GM19372 (cell line): ENCODE measurements around the gene THPO.

ENCODE experiments used
- ATAC-seq: cut with Tn5 transposase; IDR thresholded peaks from one replicate; pipeline ENCODE4 v1.9.1; 2021; ENCODE audit warnings: mild to moderate bottlenecking, low read depth, moderate library complexity; ENCODE audit not compliant: unreplicated experiment

Gene THPO

DNA sequence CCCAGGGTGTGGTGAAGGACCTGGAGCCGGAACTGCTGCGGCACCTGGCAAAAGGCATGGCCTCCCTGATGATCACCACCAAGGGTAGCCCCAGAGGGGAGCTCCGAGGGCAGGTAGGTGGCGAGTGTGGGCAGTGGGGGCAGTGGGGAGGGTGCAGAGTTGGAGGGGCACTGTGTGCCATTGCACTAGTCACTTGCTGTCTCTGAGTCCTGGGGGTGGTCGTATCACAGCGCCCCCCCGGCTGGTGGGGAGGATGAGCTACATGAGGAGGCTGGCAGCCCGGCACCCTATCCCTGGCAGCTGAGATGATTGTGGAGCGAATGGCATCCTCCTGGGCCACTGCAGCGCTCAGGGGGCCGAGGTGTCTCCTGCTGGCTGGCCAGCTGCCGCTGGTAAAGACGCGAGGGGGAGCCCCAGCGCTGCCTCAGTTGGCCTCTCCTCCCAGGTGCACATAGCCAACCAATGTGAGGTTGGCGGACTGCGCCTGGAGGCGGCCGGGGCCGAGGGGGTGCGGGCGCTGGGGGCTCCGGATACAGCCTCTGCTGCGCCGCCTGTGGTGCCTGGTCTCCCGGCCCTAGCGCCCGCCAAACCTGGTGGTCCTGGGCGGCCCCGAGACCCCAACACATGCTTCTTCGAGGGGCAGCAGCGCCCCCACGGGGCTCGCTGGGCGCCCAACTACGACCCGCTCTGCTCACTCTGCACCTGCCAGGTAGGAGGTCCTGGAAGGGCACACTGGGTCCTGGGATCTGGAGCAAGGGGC lies 8.2 kb upstream of the THPO start:
- ATAC-seq, result no peak

DNA sequence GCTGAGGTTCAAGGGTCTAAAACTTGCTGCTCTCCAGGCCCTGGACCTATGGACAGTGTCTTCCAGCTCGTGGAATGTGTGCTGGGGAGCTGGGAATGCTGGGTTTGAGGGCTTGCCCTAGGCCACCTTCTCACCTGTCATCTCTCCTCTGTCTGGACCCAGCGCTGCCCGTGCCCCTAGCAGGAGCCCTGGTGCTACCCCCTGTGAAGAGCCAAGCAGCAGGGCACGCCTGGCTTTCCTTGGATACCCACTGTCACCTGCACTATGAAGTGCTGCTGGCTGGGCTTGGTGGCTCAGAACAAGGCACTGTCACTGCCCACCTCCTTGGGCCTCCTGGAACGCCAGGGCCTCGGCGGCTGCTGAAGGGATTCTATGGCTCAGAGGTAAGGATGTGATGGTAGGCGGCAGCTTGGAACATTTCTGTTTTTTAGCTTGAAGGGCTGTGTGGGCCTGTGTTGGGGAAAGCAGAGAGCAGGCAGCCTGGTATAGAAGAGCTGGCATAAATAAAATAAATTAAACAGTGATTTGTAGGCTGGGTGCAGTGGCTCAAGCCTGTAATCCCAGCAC lies 6.9 kb upstream of the THPO start:
- no peak for ATAC-seq

GRCh38 chr3:184384342-184384741 lies 6.3 kb upstream of the THPO start:
- ATAC-seq, result no peak

- ATAC-seq, result no peak
Observed at GRCh38 chr3:184383033-184383740, 5.2 kb upstream of the THPO start.

GRCh38 chr3:184382326-184383032 lies 4.5 kb upstream of the THPO start:
- no peak for ATAC-seq

DNA sequence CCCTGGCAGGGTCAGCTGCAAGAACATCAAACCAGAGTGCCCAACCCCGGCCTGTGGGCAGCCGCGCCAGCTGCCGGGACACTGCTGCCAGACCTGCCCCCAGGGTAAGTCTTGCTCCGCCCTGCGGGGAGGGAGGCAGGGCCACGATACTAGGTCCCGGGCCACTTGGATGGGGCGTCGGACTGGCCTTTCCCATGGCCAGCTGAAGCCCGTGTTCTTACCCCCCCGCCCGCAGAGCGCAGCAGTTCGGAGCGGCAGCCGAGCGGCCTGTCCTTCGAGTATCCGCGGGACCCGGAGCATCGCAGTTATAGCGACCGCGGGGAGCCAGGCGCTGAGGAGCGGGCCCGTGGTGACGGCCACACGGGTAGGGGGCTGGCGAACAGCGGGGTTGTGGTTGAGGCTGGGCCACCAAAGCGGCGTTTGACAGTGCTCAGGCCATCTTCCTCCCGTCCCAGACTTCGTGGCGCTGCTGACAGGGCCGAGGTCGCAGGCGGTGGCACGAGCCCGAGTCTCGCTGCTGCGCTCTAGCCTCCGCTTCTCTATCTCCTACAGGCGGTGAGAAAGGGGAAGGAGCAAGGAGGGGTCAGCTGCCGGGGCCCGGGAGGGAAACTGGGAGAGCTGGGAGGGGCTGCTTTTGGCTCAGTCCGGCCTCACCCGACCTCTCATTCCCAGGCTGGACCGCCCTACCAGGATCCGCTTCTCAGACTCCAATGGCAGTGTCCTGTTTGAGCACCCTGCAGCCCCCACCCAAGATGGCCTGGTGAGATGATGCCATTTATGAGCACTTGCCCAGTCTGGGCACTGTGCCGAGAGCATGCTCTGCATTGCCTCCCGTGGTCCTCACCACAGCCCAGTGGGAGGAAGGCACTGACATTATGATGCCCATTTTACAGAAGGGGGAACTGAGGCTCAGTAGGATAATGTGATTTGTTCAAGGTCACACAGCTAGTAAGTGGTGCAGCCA lies 3.5 kb upstream of the THPO start:
- ATAC-seq, result no peak

DNA sequence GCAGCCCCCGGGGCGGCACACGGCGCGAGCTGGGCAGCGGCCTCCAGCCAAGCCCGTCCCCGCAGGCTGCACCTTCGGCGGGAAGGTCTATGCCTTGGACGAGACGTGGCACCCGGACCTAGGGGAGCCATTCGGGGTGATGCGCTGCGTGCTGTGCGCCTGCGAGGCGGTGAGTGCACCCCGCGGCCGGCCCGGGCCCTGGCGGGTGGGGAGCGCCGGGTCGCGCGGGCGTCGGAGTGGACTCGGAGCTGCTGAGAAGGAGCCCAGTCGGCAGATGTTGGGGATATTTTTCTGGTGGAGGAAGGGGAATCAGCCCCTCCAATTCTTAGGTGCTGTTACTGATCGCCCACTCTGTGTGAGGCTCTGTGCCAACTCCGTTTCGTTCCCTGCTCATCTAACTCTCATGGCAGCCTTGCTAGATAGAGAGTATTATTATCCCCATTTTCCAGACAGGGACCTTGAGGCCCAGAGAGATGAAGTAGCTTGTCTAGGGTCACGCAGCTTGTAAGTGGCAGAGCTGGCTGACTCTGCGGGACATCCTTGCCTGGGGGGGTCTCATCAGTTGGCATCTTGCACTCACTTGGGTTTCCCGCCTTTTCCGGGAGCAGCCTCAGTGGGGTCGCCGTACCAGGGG lies 2.7 kb upstream of the THPO start:
- ATAC-seq, result no peak

GRCh38 chr3:184380185-184380626 lies 2.2 kb upstream of the THPO start:
- no peak for ATAC-seq

- no peak for ATAC-seq
Observed at GRCh38 chr3:184379358-184380184, 1.6 kb upstream of the THPO start, which contains the start of gene CHRD. Gene CHRD, plus strand, starts transcription at chr3:184380054. Its CDS starts 265 bp downstream, at chr3:184380319.

GRCh38 chr3:184378651-184379357 lies 797 bp upstream of the THPO start:
- no peak for ATAC-seq

- ATAC-seq, result no peak
Observed at GRCh38 chr3:184377374-184377773, 633 bp downstream of the THPO start.

GRCh38 chr3:184375747-184376461 lies 2.1 kb downstream of the THPO start:
- no peak for ATAC-seq

DNA sequence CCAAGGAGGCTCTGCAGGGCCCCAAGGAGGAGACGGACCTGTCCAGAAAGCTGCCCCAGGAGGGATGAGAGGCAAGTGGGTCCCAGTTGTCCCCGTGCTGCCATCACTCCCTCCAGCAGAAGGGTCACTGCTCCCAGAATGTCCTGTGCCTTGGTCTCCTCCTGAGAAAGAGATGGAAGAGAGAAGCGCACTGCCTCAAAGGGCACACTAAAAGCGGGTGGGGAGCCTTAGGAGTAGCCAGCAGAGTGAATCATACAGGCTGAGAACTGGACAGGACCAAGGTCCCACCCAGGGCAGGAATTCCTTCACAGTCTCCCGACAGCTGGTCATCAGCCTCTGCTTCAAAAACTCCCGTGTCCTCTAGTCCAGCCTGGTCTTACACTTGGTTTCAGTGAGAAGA lies 4.6 kb downstream of the THPO start:
- no peak for ATAC-seq

DNA sequence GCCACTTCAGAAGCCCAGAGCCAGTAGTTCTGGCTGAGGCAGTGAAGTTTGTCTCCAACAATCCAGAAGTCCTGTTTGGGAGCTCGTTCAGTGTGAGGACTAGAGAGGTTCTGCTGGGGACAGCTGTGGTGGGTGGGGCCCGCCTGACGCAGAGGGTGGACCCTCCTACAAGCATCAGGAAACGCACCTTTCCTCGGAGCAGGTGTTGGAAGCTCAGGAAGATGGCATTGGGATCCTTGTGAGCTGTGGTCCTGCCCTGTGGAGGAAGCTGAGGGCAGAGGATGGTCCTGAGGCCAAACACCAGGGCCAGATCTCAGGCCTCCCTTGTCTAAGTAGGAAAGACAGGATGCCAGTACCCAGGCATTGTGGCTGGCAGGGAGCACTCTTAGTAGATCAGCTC lies 5.1 kb downstream of the THPO start:
- no peak for ATAC-seq

GRCh38 chr3:184372296-184372821 lies 5.6 kb downstream of the THPO start:
- ATAC-seq, result no peak

DNA sequence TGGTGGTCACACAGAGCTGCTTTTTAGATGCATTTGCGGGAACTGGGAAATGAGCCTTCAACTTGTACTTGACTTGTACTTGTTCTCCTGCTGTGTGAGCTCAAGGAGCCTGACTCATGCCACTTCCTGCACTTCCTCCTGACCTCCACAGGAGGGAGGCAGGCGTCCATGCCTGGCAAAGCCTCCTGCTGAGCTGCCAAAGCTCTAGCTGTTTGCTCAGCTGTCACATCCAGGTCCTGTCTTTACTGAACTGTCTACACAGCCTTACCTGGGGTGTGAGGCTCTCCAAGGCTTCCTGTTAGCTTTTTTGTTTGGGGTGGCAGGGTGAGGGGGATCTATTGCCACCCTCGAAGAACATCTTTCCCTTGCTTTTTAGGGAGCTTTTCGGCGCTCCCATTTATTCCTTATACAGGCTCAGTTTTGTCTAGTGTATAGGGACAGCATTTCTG lies 6.4 kb downstream of the THPO start:
- peak; percentile 65 for ATAC-seq

GRCh38 chr3:184368586-184369183 lies 9.3 kb downstream of the THPO start:
- no peak for ATAC-seq
